SHP77 treated with DMSO at 0.1 percent for 48 hours (cell line): ENCODE data around the gene TEX264.
"Not testable (repeated sequence)": the region's sequence is repeated elsewhere in the genome, so short reads cannot be mapped to it uniquely, and the experiment has no call there.

Experiments used
- DNase-seq: peaks from one replicate; lab custom pipeline; 2025; lab: John Stamatoyannopoulos, UW

Gene TEX264

GRCh38 chr3:51670823-51671733 lies at the start of gene TEX264:
Gene TEX264, plus strand, starts transcription at chr3:51671252. Its CDS starts 3,053 bp downstream, at chr3:51674305.
- DNase-seq, result peak; percentile 42

DNA sequence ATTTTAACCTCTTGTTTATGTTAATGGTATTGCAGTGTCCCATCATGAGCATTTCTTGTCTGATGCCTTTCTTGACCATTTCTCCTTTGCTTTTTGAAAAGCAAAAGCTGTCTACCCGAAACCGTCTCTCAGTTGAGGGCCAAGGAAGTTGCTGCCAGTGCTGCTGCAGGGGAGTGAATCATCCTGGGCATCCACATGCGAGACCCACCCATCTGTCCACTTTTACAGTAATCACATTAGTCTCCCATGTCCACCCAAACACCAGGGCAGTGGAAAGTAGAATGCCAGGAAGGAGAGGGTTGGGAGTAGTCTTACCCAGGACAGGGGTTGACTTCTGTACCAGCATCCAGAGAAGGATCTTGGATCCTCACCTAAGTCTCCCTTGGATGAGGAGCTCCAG lies 48.6 kb upstream of the TEX264 start:
- DNase-seq, result no peak

GRCh38 chr3:51622868-51623267 lies 48.2 kb upstream of the TEX264 start:
- DNase-seq, result no peak

GRCh38 chr3:51630513-51630912 lies 40.5 kb upstream of the TEX264 start:
- no peak for DNase-seq

DNA sequence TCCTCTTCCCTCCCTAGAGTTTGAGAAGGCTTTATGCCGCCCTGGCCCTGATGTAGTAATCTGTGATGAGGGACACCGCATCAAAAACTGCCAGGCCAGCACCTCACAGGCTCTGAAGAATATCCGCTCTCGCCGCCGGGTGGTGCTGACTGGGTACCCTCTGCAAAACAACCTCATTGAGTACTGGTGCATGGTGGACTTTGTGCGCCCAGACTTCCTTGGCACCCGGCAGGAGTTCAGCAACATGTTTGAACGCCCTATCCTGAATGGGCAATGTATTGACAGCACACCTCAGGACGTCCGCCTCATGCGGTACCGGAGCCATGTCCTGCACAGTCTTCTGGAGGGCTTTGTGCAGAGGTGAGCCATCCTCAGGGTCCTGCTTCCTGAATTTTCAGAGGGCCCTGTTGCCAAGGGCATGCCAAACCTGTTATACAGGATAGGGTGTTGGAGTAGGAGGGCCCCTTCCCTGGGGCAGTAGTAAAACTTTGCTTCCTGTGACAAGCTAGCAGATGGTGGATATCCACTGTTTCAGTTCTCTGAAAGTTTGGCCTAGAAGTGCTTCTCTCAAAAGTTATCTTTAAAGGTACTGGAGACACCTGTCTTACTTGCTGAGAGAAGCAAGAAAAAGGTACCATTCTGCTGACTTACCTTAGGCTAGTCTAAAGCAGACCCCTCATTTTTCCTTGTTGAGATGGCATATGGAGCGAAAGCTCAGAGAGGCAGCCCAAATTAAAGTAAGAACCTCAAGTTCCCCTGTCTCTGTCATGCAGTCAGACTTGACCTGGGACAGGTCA lies 33.7 kb upstream of the TEX264 start:
- DNase-seq, result no peak

DNA sequence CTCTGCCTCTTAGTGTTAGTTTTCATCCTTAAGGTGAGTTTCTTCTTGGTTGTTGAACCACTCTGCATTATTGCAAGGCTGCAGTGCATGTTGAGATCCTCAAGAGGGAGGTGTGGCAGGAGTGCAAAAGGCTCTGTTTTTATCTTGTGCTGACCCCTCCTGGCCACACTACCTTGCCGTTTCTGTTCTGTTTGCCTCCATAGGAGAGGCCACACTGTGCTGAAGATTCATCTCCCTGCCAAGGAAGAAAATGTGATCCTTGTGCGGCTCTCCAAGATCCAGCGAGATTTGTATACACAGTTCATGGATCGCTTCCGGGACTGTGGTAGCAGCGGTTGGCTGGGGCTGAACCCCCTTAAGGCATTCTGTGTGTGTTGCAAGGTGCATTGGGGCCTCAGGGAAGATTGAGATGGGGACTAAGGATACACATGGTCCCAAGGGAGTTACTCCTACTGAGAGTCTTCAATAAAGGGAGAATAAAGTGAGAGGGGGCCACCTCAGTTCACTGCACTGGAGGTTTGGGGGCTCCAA lies 33.0 kb upstream of the TEX264 start:
- DNase-seq, result peak; percentile 52

GRCh38 chr3:51642462-51642861 lies 28.6 kb upstream of the TEX264 start:
- no peak for DNase-seq

- no peak for DNase-seq
Measured at GRCh38 chr3:51646091-51646490, 25.0 kb upstream of the TEX264 start.

- DNase-seq, result not testable (repeated sequence)
Measured at GRCh38 chr3:51652103-51652502, 18.9 kb upstream of the TEX264 start.

DNA sequence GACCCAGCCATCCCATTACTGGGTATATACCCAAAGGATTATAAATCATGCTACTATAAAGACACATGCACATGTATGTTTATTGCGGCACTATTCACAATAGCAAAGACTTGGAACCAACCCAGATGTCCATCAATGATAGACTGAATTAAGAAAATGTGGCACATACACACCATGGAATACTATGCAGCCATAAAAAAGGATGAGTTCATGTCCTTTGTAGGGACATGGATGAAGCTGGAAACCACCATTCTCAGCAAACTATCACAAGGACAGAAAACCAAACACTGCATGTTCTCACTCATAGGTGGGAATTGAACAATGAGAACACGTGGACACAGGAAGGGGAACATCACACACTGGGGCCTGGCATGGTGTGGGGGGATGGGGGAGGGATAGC lies 17.6 kb upstream of the TEX264 start:
- DNase-seq, result not testable (repeated sequence)

GRCh38 chr3:51657234-51657633 lies 13.8 kb upstream of the TEX264 start:
- DNase-seq, result no peak

- DNase-seq, result no peak
Measured at GRCh38 chr3:51659942-51660341, 11.1 kb upstream of the TEX264 start.

GRCh38 chr3:51662456-51662855 lies 8.6 kb upstream of the TEX264 start:
- no peak for DNase-seq

DNA sequence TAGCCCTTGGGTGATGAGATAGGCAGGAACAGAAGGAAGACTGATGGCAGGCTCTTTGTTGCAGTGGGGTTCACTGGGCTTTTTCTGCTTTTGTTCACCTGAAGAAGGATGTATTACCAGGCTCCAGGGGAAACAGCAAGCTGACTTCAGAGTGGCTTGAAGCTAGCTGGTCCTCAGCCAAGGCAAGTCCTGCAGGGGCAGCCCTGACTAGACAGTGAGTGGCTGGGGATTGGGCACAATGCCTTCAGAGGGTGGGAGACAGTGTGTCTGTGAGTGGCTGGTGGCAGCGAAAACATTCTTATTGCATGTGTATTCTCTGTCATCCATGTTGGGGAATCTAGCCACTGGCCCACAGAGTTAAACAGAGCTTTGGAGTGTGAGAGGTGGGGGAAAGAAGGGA lies 2.3 kb upstream of the TEX264 start:
- no peak for DNase-seq

GRCh38 chr3:51669241-51670052 lies 1.6 kb upstream of the TEX264 start:
- peak; percentile 23 for DNase-seq

DNA sequence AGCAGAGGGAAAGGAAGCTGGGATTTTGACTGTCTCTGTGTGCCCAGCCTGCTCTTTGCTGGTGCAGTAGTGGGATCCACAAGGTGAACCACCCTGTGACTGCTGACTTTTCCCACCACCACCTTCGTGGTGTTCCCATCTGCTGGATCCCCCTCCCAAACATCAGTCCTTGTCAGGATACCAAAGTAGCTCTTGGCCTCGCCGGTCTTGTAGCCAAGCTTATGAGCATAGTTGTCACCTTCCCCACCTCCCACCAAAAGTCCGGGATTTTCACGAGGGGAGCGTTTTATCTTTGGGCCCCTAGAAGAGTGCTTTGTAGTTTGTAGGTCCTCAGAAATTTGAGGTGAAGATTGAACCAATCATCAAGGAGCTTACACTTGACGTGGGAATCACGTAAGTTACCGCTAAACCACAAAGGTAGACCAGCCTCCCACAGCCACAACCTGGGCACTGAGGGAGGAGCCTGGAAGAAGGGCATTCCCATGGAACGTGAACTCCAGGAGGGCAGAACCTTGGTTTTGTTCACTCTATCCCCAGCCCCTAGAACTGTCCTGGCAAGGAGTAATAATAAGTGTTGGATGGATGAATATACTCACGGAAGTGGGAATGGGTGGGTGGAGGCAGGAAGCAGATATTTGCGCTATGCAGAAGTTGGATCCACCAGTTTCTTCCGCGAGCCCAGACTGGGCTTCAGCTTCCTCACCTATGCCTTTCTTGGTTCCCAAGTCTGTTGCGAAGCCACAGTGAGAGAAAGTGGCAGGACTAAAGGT lies 814 bp upstream of the TEX264 start:
- DNase-seq, result no peak

- DNase-seq, result no peak
Measured at GRCh38 chr3:51671734-51672475, 853 bp downstream of the TEX264 start.

DNA sequence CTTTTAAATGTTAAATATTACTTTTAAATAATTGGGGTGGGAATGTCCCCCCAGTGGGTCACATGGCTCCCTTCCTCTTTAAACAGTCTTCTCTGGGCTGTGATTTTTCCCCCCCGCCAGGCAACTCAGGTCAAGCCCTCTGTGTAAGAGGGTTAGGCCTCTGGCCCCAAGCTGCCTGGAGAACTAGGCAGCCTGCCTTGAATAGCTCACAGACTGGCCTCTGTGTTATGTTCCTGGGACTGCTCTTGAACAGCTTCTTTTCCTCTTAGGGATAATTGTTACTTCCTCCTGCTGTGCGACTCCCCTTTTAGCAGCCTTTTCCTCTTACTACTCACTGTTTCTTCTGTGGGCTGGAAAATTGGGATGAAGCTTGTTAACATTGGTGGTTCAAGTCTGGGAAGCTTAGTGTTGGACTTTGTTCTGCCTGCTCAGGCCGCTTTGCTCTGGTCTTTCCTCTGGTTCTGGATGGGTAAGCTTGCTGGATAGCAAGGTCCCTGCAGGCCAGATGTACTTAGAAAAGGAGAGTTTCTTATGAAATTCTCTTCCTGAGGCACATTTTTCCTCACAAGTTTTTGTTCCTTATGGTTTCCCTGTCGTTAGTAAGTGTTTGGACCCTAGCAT lies 2.2 kb downstream of the TEX264 start:
- DNase-seq, result no peak

GRCh38 chr3:51673802-51674654 lies 3.0 kb downstream of the TEX264 start:
- DNase-seq, result no peak
